Duodenal mucosa (tissue), 2 donors: ENCODE measurements around the gene KCNH5.
A peak's percentile ranks its signal among the peaks of the same experiment; 100 is the strongest.

ENCODE experiments used
- H3K27ac ChIP-seq: one replicate; pipeline ENCODE4 v1.7.0; 2013; ENCODE audit warnings: low read depth, low read length
- H3K27me3 ChIP-seq, 2 donors: one replicate each; pipeline ENCODE4 v1.7.0; 2013; ENCODE audit warnings: low read length in 2 of 2, control low read depth in 1 of 2; ENCODE audit not compliant: insufficient read depth in 2 of 2, control insufficient read depth in 1 of 2
- H3K36me3 ChIP-seq, 2 donors: one replicate each; pipeline ENCODE4 v1.7.0; 2013; ENCODE audit warnings: low read length in 2 of 2, control low read depth in 1 of 2; ENCODE audit not compliant: insufficient read depth in 2 of 2, control insufficient read depth in 1 of 2
- H3K4me1 ChIP-seq, 2 donors: one replicate each; pipeline ENCODE4 v1.7.0; 2013; ENCODE audit warnings: low read length in 2 of 2, control low read depth in 1 of 2; ENCODE audit not compliant: insufficient read depth in 2 of 2, control insufficient read depth in 1 of 2
- H3K4me3 ChIP-seq, 2 donors: one replicate each; pipeline ENCODE4 v1.7.0; 2013; ENCODE audit warnings: low read length in 2 of 2, low read depth in 1 of 2
- H3K9ac ChIP-seq, 2 donors: one replicate each; pipeline ENCODE4 v1.7.0; 2013; ENCODE audit warnings: low read length in 2 of 2, low read depth in 1 of 2
- H3K9me3 ChIP-seq, 2 donors: one replicate each; pipeline ENCODE4 v1.7.0; 2013; ENCODE audit warnings: low read length in 2 of 2, control low read depth in 1 of 2; ENCODE audit not compliant: control insufficient read depth in 1 of 2

Gene KCNH5

GRCh38 chr14:62673014-62673755 is 372.1 kb downstream of the KCNH5 start:
- no peaks in the 10 kb centered on the region for H3K27me3 ChIP-seq
- no peaks in the 10 kb centered on the region for H3K9me3 ChIP-seq
- no peaks in the 10 kb centered on the region for H3K36me3 ChIP-seq
- no peaks in the 10 kb centered on the region for H3K4me1 ChIP-seq
- no peak overlapping the region for H3K27ac ChIP-seq
- H3K9ac ChIP-seq = no peak overlapping the region
- no peak overlapping the region for H3K4me3 ChIP-seq

GRCh38 chr14:62670526-62670925 is 374.7 kb downstream of the KCNH5 start:
- no peaks in the 10 kb centered on the region for H3K27me3 ChIP-seq
- no peaks in the 10 kb centered on the region for H3K4me1 ChIP-seq
- H3K27ac ChIP-seq = no peak overlapping the region
- no peaks in the 10 kb centered on the region for H3K36me3 ChIP-seq
- H3K9me3 ChIP-seq = no peaks in the 10 kb centered on the region
- H3K9ac ChIP-seq = no peak overlapping the region
- no peak overlapping the region for H3K4me3 ChIP-seq

GRCh38 chr14:62667421-62667914 is 377.8 kb downstream of the KCNH5 start:
- no peak overlapping the region for H3K4me3 ChIP-seq
- H3K36me3 ChIP-seq = no peaks in the 10 kb centered on the region
- no peaks in the 10 kb centered on the region for H3K9me3 ChIP-seq
- no peak overlapping the region for H3K27ac ChIP-seq
- no peaks in the 10 kb centered on the region for H3K27me3 ChIP-seq
- no peak overlapping the region for H3K9ac ChIP-seq
- no peaks in the 10 kb centered on the region for H3K4me1 ChIP-seq

- no peak overlapping the region for H3K9ac ChIP-seq
- H3K4me1 ChIP-seq = no peaks in the 10 kb centered on the region
- no peaks in the 10 kb centered on the region for H3K27me3 ChIP-seq
- H3K4me3 ChIP-seq = no peak overlapping the region
- no peaks in the 10 kb centered on the region for H3K9me3 ChIP-seq
- H3K27ac ChIP-seq = no peak overlapping the region
- no peaks in the 10 kb centered on the region for H3K36me3 ChIP-seq
Observed at GRCh38 chr14:62665286-62665685, 380.0 kb downstream of the KCNH5 start.

- Histone ChIP-seq H3K9me3 (no peaks in the 10 kb centered on the region), H3K4me3 (no peak overlapping the region), H3K27ac (no peak overlapping the region), H3K27me3 (no peaks in the 10 kb centered on the region), H3K9ac (no peak overlapping the region), H3K36me3 (no peaks in the 10 kb centered on the region), H3K4me1 (no peaks in the 10 kb centered on the region)
Observed at GRCh38 chr14:62663456-62663821, 381.8 kb downstream of the KCNH5 start.

GRCh38 chr14:62662811-62663455 is 382.3 kb downstream of the KCNH5 start:
- Histone ChIP-seq H3K36me3 (no peaks in the 10 kb centered on the region), H3K27ac (no peak overlapping the region), H3K27me3 (no peaks in the 10 kb centered on the region), H3K4me3 (peak overlapping the region in 1 of 2 donors; percentile 30), H3K4me1 (no peaks in the 10 kb centered on the region), H3K9ac (no peak overlapping the region), H3K9me3 (no peaks in the 10 kb centered on the region)

GRCh38 chr14:62661818-62662217 is 383.4 kb downstream of the KCNH5 start:
- Histone ChIP-seq H3K4me1 (no peaks in the 10 kb centered on the region), H3K9ac (no peak overlapping the region), H3K36me3 (no peaks in the 10 kb centered on the region), H3K27ac (no peak overlapping the region), H3K27me3 (no peaks in the 10 kb centered on the region), H3K4me3 (no peak overlapping the region), H3K9me3 (no peaks in the 10 kb centered on the region)

- H3K27me3 ChIP-seq = no peaks in the 10 kb centered on the region
- H3K36me3 ChIP-seq = no peaks in the 10 kb centered on the region
- H3K9ac ChIP-seq = no peak overlapping the region
- H3K27ac ChIP-seq = no peak overlapping the region
- H3K4me3 ChIP-seq = no peak overlapping the region
- H3K4me1 ChIP-seq = no peaks in the 10 kb centered on the region
- H3K9me3 ChIP-seq = no peaks in the 10 kb centered on the region
Observed at GRCh38 chr14:62658631-62659030, 386.6 kb downstream of the KCNH5 start.

GRCh38 chr14:62657376-62657775 is 387.9 kb downstream of the KCNH5 start:
- Histone ChIP-seq H3K27me3 (no peaks in the 10 kb centered on the region), H3K4me1 (no peaks in the 10 kb centered on the region), H3K9me3 (no peaks in the 10 kb centered on the region), H3K4me3 (no peak overlapping the region), H3K36me3 (no peaks in the 10 kb centered on the region), H3K27ac (no peak overlapping the region), H3K9ac (no peak overlapping the region)

GRCh38 chr14:62655166-62655565 is 390.1 kb downstream of the KCNH5 start:
- Histone ChIP-seq H3K4me3 (no peak overlapping the region), H3K4me1 (no peaks in the 10 kb centered on the region), H3K27me3 (no peaks in the 10 kb centered on the region), H3K9me3 (no peaks in the 10 kb centered on the region), H3K36me3 (no peaks in the 10 kb centered on the region), H3K27ac (no peak overlapping the region), H3K9ac (no peak overlapping the region)
